HG03442 (cell line): ENCODE measurements around the gene PPM1J.

Source experiments
- ATAC-seq: cut with Tn5 transposase; IDR thresholded peaks from one replicate; pipeline ENCODE4 v1.9.1; 2021; ENCODE audit warnings: mild to moderate bottlenecking, moderate library complexity; ENCODE audit not compliant: unreplicated experiment

The PPM1J gene

DNA sequence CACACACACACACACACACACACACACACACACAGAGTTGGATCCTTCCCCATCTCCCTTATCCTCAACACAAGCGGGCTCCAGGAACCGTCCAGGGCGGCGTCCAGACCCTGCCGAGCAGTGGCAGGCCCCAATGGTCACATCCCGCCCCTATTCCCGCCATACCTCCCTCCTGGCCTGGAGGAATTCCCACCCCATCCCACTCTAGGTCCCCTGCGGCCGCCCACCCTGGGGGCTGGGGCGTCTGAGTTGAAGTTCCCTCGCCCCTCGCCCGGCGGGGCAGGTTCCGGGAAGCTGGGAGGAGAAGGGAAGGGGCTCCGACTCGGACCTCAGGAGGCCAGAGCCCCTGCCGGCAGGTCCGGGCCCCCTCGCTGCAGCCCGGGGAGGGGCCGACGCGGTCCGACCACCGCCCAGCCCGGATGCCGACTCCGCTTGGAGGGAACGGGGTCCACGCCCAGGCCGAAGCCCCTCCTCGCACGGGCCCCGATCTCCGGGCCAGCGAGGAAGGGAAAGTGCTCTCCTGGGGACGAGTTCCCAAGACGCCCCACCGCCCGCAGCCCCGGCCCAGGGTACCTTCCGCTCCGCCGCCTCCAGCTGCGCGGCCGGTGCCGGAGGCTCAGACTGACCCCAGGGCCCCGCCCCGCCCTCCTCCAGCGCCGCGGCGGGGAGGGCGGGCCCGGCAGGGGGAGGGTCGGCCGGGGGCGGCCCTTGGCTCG lies 8.5 kb downstream of the PPM1J start, which contains the start of gene RHOC:
Gene RHOC, minus strand, starts transcription at position 623 of the 716 bp plus-strand sequence. CDS start 3,328 bp downstream, outside the sequence.
- ATAC-seq = peak; percentile 54

DNA sequence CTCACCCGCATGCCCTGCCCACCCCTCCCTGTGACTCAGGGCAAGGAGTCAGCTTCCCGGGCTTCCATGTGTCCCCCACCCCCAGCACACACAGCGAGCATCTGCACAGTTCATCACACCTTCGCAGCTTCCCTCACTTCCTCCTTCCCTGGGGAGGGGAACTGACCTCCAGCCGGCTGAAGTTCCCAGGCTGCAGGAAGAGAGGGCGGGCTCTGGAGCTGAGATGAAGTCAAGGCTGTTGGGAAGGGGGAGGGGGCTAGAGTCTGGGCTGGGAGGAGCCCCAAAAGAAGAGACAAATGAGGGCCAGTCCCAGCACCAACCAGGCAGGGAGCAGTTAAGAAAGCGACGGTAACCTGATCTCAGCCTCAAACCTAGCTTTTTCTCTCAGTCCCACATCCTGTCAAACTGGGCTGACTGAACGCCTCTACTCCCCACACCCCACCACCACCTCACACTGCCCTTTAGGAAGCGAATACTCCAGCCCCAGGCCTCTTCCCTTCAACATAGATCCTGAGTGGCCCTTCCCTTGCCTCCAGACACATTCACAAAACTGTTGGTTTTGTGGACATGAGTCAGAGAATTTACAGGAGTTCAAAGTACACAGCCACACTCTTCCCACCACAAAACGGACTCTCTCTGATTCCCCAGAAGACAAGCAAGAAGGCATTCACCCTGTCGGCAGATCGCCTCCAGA lies 10.1 kb downstream of the PPM1J start:
- peak; percentile 56 for ATAC-seq

DNA sequence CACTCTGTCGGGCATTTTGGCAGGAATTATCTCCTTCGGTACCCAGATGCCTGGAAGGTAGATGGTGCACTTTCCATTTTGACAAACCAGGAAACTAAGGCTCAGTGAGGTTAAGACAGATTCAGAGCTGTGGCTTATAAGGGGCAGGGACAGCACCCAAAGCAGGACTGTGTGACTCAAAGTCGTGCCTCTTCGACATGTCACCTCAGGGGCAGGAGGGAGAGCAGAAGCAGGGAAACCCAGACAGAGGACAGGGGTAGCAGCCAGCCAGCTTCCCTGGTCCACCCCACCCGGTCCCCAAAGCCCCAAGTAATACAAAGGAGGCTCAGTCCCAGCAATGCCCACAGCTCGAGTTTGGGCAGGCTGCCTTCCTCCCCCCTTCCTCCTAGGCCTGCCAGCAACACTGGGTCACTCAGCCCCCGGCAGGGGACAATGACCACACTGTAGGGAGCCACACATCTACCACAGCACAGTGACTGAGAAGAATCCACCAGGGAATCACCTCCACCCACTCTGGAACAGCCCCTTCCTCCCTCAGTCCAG lies 10.7 kb downstream of the PPM1J start:
- peak; percentile 0 for ATAC-seq

DNA sequence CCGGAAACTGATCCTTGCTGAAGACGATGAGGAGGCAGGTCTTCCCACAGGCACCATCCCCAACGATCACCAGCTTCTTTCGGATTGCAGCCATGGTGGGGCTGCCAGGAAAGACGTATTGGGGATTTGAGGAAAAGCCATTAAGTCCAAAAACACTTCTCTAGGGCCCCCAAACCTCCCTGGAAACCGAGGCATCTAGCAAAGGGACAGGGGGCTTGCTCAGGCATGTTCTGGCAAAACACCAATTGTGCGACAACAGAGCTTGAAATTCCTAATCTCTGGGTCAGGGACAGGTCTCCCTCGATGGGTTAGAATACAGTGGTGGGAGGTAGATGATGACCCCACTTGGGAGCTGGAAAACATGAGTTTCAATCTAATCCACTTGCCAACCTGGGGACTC lies 11.4 kb downstream of the PPM1J start:
- no peak for ATAC-seq

DNA sequence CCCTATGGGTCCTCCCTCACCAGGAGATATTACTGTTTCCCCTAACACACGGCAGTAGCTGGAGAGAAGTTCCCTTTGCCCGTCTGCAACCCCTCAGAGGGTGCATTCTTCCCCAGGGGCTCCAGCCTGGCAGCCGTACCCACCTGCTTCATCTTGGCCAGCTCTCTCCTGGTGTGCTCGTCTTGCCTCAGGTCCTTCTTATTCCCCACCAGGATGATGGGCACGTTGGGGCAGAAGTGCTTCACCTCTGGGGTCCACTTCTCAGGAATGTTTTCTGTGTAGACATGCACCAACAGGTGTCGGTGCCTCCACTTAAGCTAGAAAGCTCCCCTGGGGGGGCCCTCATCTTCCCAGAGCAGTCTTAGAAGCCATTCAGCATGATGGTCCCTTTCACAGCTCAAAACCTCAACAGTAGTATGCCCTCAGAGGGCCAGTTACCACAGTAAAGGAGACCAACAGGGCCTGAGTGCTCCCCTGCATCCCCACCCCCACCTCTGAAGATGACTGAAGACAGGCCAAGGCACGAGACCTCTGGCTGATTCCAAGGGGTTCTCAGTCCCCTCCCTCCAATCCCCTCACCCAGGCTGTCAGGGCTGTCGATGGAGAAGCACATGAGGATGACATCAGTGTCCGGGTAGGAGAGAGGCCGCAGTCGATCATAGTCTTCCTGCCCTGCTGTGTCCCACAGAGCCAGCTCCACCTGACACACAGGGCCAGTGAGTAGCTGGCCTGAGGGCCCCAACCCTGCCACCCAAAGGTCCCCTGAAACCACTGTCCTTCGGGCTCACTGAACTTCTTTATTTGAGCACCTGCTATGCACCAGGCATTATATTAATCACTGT lies 12.5 kb downstream of the PPM1J start:
- ATAC-seq = no peak

DNA sequence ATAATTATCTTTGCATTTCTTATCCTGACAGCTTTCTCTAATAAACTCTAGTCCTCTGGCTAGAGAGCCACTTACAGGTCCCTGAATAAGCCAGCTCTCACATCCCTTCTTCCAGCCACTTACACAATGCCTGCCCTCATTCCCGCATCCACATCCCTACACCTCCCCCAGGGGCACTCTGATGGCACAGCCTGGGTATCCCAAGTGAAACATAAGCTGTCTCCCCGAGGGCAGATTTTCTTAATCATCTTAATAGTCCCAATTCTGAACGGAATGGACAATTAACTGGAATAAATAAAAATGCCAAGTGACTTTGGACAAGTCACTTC lies 13.1 kb downstream of the PPM1J start:
- ATAC-seq = no peak

DNA sequence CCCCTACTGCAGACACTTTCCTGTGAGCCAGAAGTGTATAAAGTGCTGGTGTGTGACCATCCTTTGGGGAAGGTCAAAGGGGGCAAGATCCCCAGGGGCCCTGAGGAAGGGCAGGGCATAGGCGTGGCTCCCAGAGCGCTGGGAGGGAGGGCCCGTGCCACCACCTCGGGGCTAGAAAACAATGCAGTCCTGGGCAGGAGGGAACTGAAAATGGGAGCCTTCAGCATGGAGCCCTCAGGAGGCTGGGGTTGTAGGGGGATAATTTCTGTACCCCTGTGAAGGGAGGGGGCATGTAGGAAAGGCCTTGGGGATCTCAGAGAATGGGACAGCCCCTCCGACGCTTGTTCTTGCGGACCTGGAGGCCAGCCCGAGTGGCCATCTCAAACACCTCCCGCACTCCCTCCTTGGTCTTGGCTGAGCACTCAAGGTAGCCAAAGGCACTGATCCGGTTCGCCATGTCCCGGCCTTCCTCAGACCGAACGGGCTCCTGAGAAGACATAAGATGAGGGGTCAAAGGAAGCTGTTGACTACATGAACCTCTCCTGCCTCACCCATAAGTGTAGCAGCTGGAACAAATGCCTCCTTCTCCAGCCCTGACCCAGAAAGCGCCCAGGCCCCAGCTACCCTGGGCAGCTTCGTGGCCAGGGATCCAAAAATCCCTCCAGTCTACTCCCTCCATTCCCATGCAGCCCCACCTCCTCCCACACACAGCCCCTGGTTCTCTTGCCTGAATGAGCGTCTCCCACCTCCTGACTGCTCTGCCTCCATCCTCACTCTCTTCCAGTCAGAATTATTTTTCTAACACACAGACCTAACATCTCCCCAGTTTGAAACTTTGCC lies 13.7 kb downstream of the PPM1J start:
- ATAC-seq = no peak

DNA sequence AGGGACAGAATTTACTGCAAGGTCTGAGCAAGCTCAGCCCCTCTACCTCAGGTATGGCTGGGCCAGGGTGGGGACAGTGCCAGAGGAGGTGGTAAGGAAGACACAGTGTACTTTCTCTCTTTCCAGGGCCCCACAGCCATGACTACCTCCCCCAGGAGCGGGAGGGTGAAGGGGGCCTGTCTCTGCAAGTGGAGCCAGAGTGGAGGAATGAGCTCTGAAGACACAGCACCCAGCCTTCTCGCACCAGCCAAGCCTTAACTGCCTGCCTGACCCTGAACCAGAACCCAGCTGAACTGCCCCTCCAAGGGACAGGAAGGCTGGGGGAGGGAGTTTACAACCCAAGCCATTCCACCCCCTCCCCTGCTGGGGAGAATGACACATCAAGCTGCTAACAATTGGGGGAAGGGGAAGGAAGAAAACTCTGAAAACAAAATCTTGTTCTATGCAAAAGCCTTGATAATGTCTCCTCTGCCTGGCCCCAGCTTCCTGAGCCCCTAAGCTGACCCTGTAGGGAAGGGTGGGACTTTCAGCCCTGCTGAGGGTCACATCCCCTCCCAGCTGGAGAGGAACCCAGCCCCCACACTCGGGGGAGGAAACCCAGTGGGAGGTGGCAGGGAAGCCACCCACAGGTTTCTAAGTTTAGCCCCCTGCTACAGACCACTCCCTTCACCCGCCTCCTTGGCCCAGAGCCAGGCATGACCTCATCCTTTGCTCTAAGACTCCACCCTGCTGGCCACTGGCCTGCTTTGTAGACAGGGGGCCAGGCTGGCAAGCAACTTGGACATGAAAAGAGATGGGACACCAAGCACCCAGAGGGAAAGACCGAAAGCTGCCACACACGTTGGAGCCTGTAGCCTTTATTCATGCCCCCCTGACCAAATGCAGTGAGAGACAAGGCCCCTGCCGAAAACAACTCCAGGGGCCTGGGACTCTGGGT lies 14.6 kb downstream of the PPM1J start:
- ATAC-seq = peak; percentile 42

DNA sequence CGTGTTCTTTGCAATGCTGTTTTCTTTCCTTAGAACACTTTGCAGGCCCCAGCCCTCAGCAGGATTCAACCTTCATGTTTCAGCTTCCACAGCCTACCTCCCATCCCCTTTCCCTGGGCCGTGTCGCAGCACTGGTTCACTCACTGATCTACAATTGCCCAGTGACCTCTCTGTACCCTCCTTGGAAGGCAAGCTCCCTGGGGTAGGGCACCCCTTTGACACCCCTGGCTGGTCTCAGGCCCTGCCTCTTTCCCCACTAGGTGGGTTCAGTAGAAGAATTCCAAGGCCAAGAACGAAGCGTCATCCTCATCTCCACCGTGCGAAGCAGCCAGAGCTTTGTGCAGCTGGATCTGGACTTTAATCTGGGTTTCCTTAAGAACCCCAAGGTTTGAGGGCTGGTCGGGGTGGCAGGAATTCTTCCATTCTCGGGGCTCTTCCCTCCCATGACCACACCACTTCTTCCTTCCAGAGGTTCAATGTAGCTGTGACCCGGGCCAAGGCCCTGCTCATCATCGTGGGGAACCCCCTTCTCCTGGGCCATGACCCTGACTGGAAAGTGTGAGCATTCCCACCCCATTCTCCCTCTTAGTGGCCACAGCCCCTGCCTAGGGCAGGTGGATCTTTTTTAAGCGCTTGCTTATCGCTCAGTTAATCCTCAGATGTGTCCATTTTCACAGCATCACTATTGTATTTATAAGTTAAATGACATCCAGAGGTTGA lies 15.5 kb downstream of the PPM1J start:
- ATAC-seq = no peak

DNA sequence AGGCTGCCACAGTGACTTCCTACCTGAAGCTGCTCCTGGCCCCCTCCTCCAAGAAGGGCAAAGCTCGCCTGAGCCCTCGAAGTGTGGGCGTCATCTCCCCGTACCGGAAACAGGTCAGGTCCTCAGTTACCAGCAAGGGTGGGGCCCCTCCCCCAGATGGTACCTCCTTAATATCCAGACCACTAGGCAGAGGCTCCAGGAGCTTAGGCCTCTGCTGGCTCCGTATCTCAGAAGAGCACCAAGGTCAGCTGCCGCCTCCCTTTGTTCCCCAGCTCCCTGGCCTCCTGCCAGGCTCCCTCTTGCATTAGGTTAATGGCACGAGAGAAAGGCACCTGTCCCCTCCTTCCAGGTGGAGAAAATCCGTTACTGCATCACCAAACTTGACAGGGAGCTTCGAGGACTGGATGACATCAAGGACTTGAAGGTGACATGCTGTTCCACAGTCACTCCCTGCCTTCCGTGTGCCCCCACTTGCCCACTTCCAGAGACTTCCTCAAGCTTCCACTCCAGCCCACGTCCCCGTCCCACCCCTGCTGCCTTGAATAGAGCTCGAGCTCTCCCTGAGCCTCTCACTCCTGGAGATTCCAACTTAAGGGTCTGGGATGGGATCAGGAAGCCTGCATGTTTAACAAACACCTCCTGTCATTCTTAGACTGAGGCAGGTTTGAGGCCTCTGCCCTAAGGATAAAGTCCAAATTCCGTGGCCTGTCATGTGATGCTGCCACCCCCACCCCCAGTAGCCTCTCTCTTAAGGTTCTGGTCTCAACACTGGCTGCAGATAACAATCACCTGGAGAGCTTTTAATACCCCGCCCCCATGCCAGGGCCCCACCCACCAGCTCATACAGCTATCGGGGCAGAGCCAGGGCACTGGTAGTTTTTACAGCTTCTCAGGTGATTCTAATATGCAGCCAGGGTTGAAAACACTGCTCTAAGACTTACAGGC lies 16.5 kb downstream of the PPM1J start:
- ATAC-seq = no peak

DNA sequence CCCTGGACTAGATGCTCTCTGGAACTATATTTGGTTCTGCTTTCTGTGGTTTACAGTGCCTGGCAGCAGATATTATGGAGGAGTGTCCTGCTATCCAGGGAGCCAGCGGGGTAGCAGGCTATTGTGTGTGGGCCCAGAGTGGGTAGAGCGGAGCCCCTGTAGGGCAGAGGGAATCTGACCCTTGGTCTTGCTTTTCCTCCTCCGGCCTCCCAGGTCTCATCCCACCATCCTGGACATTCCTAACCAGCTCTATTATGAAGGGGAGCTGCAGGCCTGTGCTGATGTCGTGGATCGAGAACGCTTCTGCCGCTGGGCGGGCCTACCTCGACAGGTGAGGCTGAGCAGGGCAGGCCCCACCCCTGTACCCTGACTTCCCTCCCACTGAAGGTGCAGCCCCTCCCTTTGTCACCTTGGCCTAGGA lies 17.3 kb downstream of the PPM1J start:
- no peak for ATAC-seq

DNA sequence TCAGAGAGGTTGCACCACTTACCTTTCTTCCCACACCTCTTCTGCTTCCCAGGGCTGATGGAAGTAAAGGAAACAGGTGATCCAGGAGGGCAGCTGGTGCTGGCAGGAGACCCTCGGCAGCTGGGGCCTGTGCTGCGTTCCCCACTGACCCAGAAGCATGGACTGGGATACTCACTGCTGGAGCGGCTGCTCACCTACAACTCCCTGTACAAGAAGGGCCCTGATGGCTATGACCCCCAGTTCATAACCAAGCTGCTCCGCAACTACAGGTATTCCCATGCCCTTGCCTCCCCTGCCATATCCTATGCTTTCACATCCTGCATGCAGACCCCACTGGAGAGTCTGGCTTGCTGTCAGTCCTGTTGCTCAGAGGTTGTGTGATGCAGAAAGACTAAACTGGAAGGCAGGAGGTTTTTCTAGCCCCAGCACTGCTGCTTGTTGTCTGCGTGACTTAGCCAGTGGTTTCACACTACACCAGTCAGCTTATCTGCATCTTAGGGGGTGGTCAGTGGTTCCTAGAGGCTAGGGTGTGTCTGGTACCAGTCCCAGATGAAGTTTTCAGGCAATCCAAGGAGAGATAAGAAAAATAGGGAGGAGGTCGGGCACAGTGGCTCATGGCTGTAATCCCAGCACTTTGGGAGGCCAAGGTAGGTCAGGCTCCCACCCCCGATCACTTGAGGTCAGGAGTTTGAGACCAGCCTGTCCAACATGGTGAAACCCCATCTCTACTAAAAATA lies 18.4 kb downstream of the PPM1J start:
- no peak for ATAC-seq

DNA sequence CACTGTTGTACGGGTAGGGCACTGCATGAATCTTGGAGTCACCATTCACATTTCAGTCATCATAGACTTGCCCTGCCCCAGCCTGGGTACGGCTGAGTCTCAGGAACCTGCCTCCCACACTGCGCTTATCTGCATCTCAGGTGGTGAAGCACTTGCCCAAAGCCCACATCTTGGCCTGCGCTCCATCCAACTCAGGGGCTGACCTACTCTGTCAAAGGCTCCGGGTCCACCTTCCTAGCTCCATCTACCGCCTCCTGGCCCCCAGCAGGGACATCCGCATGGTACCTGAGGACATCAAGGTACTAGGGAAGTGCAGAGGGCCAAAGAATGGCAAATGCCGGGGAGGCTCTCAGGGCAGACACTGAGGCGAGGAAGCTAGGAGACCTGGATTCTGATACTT lies 19.9 kb downstream of the PPM1J start:
- no peak for ATAC-seq

DNA sequence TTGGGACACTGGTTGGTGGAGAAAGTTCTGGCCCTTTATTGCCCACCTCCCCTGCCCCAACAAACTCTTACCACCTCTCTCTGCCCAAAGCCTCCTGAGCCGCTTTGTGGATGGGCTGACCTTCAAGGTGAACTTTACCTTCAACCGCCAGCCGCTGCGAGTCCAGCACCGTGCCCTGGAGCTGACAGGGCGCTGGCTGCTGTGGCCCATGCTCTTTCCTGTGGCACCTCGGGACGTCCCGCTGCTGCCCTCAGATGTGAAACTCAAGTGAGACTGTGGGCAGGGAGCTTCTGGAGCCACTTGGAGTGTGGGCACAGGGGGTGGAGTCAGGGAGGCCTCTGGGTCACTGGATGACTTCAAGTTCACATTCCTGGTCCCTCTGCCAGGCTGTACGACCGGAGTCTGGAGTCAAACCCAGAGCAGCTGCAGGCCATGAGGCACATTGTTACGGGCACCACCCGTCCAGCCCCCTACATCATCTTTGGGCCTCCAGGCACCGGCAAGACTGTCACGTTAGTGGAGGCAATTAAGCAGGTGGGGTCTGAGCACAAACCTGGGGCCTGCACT lies 20.7 kb downstream of the PPM1J start:
- no peak for ATAC-seq

DNA sequence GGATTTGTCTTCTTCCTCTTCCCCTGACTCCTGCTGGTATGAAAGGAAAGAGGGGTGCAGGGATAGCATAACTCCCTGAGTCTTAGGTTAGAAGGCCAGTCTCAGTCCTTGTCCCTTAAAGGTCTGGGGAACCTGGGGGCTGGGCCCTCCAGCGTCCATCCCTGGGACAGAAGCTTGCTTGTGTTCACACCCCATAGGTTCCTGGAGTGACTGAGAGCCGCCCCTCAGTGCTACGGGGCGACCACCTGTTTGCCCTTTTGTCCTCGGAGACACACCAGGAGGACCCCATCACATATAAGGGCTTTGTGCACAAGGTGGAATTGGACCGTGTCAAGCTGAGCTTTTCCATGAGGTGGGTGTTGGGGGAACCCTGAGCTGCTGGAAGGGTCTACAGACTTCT lies 21.3 kb downstream of the PPM1J start:
- no peak for ATAC-seq

DNA sequence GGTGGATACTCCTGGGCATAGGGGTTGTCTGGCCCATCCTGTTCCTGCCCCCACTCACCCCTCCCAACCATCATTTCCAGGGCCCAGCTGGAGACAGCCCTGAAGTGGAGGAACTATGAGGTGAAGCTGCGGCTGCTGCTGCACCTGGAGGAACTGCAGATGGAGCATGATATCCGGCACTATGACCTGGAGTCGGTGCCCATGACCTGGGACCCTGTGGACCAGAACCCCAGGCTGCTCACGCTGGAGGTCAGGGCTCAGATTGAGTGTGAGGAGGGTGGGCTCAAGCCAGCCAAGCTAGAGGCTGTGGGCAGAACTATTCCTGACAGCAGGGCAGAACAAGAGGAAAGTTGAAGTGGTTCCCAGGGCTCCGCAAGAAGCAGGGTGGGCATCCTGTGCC lies 22.5 kb downstream of the PPM1J start:
- no peak for ATAC-seq

DNA sequence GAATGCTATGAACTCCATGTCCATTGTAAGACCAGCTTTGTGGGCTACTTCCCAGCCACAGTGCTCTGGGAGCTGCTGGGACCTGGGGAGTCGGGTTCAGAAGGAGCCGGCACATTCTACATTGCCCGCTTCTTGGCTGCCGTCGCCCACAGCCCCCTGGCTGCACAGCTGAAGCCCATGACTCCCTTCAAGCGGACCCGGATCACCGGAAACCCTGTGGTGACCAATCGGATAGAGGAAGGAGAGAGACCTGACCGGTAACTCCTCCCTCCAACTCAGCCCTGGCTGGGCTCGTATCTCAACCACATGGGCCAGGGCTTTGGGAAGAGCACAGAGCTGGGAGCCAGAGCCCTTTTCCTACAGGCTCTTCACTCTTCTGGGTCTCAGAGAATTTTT lies 25.3 kb downstream of the PPM1J start:
- no peak for ATAC-seq
